ENCODE results near the gene IFI27L1.

GRCh38 chr14:94135476-94135875, 54.4 kb downstream of the IFI27L1 start:
- no peak for TF ChIP-seq CTCF (IDR thresholded peaks at IDR 0.05)
- no peak for TF ChIP-seq POLR2A (IDR thresholded peaks at IDR 0.05)
